NCI-H1930 (cell line): ENCODE data around the gene SNTA1.
"Not testable (repeated sequence)": the region's sequence is repeated elsewhere in the genome, so short reads cannot be mapped to it uniquely, and the experiment has no call there.

ENCODE experiments used
- DNase-seq, 2 experiments: peaks; one replicate each; lab custom pipeline; 2025; lab: John Stamatoyannopoulos, UW

SNTA1 gene

DNA sequence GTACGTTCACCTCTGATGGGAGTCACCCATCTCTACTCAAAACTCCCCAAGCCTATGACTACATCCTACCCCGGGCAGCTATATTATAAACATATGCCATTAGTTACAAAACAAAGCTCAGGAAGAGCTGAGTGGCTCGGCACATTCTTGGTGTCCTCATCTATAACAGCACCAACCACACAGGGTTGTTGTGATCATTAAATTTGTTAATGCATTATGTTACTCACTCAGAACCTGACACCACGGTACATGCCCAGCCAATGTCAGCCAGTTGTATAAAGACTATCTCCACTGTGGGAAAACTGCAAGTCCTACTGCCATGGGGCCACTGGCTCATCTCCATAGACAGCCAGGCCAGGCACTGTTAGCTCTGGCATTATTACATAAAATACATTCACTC, 50.0 kb downstream of the SNTA1 start:
- DNase-seq: no peak

DNA sequence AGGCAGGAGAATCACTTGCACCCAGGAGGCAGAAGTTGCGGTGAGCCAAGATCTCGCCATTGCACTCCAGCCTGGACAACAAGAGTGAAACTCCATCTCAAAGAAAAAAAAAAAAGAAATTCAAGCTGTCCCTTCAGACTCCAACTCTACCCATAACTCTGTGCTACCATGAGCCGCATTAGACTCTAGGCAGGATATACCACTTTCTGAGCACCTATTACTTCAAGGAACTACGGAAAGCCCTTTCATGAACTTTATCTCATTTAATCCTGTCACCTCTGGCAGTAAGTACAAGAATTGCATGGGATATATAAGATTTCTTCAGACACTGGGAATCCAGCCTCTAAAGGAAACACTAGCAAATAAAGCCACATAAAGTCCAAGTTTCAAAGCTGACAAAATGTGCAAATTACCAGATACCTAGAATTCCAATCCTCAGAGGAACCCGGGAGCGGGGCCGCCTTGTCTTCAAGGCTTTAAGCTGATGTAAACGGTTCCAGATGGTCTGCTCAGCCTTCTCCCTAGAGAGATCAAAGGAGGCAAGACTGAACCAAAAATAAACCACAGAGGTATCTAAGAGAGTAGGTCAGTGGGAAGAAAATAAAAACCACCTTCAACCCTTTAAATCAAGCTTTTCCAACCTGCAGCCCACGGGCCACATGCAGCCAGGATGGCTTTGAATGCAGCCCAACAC, 51.7 kb downstream of the SNTA1 start:
- DNase-seq: no peak

DNA sequence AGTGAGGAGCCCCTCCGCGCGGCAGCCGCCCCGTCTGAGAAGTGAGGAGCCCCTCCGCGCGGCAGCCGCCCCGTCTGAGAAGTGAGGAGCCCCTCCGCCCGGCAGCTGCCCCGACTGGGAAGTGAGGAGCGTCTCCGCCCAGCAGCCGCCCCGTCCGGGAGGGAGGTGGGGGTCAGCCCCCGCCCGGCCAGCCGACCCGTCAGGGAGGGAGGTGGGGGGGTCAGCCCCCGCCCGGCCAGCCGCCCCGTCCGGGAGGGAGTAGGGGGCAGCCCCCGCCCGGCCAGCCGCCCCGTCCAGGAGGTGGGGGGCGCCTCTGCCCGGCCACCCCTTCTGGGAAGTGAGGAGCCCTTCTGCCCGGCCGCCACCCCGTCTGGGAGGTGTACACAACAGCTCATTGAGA, 54.2 kb downstream of the SNTA1 start:
- DNase-seq: not testable (repeated sequence)

DNA sequence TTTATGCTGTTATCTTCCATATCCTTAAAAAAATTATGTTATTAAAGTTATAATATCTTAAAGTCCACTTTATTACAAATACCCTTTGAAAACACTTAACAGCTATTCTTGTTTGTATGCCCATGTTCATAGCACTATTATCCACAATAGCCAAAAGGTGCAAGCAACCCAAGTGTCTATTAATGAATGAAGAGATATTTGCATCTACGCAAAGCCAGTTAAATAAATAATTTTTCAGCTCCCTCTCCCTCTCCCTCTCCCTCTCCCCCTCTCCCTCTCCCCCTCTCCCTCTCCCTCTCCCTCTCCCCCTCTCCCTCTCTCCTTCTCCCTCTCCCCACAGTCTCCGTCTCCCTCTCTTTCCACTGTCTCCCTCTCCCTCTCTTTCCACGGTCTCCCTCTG, 55.3 kb downstream of the SNTA1 start:
- DNase-seq: no peak

DNA sequence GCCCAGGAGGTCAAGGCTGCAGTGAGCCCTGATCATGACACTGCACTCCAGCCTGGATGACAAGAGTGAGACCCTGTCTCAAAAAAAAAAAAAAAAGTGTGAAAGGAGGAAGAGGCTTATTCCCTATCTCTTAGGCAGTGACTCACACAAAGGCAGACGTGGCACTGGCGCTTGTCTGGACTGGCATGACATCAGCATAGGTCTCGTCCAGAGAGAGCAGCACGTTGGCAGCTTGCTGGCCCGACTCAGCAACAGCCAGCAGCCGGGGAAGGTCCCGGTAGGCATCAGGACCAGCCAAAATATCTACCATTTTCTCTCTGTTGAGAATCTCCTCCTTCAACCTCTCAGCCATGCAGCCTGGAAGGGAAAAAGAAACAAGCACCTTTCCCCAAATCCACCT, 56.4 kb downstream of the SNTA1 start:
- no peak for DNase-seq

DNA sequence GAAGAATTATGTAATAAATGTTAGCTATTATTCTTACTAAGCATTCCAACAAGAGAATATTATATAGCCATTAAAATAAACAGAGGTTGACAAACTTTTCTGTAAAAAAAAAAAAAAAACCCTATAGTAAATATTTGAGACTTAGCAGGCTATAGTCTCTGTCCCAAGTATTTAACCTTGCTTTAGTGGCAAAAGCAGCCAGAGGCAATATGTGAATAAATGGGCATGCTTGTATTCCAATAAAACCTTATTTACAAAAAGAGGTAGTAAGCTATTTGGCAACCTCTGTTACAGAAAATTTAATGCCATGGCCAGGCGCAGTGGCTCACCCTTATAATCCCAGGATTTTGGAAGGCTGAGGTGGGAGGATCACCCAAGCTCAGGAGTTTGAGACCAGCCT, 56.9 kb downstream of the SNTA1 start:
- no peak for DNase-seq

DNA sequence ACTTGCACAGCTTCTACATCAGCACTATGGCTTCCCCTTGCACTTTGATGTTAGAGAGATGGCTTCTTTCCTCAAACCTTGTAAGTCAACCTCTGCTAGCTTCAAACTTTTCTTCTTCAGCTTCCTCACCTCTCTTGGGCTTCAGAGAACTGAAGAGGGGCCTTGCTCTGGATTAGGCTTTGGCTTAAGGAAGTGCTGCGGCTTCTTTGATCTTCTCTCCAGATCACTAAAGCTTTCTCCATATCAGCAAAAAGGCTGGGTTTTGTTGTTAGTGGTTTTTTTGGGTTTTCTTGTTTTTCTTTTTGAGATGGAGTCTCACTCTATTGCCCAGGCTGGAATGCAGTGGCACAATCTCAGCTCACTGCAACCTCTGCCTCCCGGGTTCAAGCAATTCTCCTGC, 66.2 kb downstream of the SNTA1 start:
- DNase-seq: no peak

DNA sequence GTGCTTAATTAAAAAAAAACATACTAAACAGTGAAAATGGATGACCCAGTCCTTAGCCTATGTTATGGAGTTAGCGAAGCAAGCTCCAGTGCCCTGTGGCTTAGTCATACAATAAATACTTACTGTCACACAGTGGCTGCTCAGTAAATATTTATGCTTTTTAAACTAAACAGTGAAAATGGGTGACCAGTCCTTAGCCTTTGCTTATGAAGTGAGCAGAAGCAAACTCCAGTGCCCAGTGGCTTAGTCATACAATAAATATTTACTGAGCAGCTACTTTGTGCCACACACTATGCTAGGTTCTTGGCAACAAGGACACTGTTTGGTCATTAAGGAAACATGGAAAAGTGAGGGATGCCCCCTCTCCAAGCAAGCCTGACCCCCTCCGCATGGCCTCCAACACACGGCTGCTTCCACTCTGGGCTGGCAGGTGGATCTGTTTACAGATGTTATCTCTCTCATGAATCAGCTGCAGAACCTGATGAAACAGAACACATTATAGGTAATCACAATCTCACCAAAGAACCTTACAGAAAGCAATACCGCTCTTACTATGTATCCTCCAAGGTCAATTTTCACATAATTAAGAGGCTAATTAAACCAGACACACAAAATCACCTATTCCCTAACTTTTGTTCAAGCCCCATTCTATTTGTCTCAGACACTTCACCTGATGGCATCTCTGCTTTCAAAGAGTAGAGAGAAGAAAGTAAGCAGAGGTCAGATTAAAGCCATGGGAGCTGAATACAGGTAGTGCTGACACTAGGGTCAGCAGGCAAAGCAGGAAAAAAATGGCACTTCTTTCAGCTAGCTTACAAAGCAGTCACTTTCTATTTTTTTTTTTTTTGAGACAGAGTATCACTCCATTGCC, 69.6 kb downstream of the SNTA1 start:
- DNase-seq: peak; percentile 62 to 84

DNA sequence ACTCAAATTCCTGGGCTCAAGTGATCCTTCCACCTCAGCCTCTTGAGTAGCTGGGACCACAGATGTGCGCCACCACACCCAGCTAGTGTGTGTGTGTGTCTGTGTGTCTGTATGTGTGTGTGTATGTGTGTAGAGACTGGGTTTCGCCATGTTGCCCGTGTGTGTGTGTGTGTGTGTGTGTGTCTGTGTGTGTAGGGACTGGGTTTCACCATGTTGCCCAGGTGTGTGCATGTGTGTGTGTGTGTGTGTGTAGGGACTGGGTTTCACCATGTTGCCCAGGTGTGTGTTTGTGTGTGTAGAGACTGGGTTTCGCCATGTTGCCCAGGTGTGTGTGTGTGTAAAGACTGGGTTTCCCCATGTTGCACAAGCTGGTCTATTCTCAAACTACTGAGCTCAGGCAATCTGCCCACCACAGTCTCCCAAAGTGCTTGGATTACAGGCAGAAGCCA, 70.5 kb downstream of the SNTA1 start:
- no peak for DNase-seq

DNA sequence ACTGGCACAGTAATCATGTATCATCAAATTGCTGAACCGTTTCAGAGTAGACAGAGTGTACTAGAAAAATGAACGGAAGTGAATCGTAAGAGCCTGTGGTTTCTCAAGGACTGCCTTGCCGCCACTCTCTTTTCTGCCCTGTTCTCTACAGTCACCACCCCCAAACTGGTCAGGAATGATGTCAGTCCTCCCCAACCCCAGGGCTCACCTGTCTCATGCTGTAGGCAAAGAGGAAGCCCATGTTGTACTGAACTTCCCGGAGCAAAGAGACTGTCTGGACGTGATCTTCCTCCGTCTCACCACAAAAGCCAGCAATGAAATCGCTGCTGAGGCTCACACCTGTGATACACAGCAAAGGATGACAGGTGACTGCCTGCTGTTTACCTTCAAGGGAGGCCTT, 73.3 kb downstream of the SNTA1 start:
- no peak for DNase-seq

DNA sequence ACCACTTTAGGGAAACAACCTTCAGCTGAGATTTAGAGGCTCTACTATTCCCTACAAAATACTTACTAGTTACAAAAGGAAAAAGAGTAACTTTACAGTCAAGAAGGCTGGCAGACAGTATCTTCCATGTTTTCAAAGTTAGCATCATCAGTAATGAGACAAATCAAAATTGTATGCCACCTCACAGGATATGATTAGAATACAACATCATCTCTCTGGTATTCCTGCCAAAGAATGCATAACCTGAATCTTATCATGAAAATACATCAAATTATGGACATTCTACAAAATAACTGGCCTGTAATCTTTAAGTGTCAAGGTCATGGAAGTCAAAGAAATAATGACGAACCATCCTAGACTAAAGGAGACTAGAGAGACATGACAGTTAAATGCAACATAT, 80.7 kb downstream of the SNTA1 start:
- no peak for DNase-seq

DNA sequence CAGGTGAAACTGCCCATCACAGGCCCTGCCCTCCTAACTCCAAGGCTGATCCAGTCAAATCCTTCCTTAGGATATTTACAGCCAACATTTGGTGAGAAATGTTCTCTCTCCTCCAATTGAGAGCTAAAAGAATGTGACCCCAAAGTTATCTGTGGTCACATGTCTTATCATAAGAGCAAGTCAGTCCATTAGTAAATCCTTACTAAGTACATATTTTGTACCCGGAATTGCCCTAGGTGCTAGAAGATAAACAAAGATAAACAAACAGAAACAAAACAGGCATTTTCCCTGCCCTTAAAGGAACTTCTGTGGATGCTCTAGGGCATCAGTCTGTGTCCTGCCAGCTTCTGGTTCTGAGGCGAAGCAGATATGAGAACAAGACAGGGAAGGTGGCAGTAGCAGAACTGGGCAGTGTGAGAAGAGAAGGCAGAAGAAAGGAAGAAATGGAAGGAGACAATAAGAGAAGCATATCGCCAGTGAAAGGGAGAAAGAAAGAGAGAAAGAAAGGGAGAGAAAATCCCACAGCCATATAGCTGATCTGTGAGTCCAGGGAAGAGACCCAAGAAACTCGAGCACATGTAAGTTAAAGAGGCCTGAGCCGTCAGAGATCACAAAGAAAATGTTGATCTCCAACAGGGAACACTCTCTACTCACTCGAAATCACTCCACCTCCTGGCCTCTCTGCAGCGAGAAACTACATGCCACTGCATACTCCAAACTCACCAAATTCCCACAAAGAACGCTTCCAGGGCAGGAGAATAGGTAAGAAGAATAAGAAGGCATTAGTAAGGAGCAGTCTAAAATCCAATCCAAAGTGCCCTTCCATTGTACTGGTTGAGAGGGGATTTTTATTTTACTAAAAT, 83.9 kb downstream of the SNTA1 start:
- no peak for DNase-seq
